Neuronal stem cell (in vitro differentiated cells): Measurements from ENCODE around the gene CCL19. TPM values are rescaled to one million over a fixed set of nuclear protein-coding genes. Genes with fewer than 3 reads are reported as not detected.

Experiments used
- DNase-seq: peaks from one replicate; pipeline ENCODE4 v3.0.0-alpha.2; 2013; ENCODE audit warnings: low spot score
- H2AFZ ChIP-seq: one replicate; pipeline ENCODE4 v1.6.1; 2013; ENCODE audit warnings: mild to moderate bottlenecking, low read length, inconsistent platforms
- H2AK5ac ChIP-seq: 2 replicates; pipeline ENCODE4 v1.6.1; 2013; ENCODE audit warnings: low read depth, mild to moderate bottlenecking, inconsistent platforms, low read length, moderate library complexity, mixed read lengths
- H2BK120ac ChIP-seq: 2 replicates; pipeline ENCODE4 v1.6.1; 2013; ENCODE audit warnings: low read depth, mild to moderate bottlenecking, inconsistent platforms, low read length, moderate library complexity, mixed read lengths
- H2BK12ac ChIP-seq: one replicate; pipeline ENCODE4 v1.6.1; 2013; ENCODE audit warnings: low read length, inconsistent platforms
- H2BK15ac ChIP-seq: 2 replicates; pipeline ENCODE4 v1.6.1; 2013; ENCODE audit warnings: mild to moderate bottlenecking, low read length, inconsistent platforms, mixed read lengths
- H2BK5ac ChIP-seq: one replicate; pipeline ENCODE4 v1.6.1; 2013; ENCODE audit warnings: inconsistent platforms, mild to moderate bottlenecking, low read length, moderate library complexity
- H3K14ac ChIP-seq: one replicate; pipeline ENCODE4 v1.6.1; 2013; ENCODE audit warnings: low read length, inconsistent platforms
- H3K18ac ChIP-seq: 2 replicates; pipeline ENCODE4 v1.6.1; 2013; ENCODE audit warnings: low read length, inconsistent platforms
- H3K23ac ChIP-seq: 2 replicates; pipeline ENCODE4 v1.6.1; 2013; ENCODE audit warnings: low read depth, mild to moderate bottlenecking, mixed read lengths, low read length, inconsistent platforms; ENCODE audit not compliant: poor library complexity
- H3K27ac ChIP-seq: replicated peaks from 3 replicates; pipeline ENCODE4 v1.5.1; 2013; ENCODE audit warnings: low read length, inconsistent platforms
- H3K27me3 ChIP-seq, 3 experiments: 2 replicates each; pipeline ENCODE4 v1.6.1; 2013; ENCODE audit warnings: low read length in 3 of 3, mild to moderate bottlenecking in 2 of 3, inconsistent platforms in 1 of 3, low read depth in 1 of 3, mixed read lengths in 1 of 3, moderate library complexity in 1 of 3; ENCODE audit not compliant: control insufficient read depth in 3 of 3, insufficient read depth in 3 of 3
- H3K36me3 ChIP-seq, 2 donors: replicated peaks in 1 of 2; 2 replicates each; pipeline ENCODE4 v1.6.1; 2013; ENCODE audit warnings: low read length in 2 of 2; ENCODE audit not compliant: control insufficient read depth in 2 of 2, insufficient read depth in 2 of 2
- H3K4ac ChIP-seq: 2 replicates; pipeline ENCODE4 v1.6.1; 2013; ENCODE audit warnings: inconsistent platforms, mild to moderate bottlenecking, low read length, moderate library complexity
- H3K4me1 ChIP-seq, 2 donors: 1 replicate in 1 of 2; 2 replicates in 1 of 2; pipeline ENCODE4 v1.6.1; 2013; ENCODE audit warnings: low read length in 2 of 2, low read depth in 1 of 2; ENCODE audit not compliant: control insufficient read depth in 2 of 2, insufficient read depth in 1 of 2
- H3K4me2 ChIP-seq: one replicate; pipeline ENCODE4 v1.6.1; 2013; ENCODE audit warnings: mild to moderate bottlenecking, low read length, inconsistent platforms; ENCODE audit not compliant: insufficient read depth, poor library complexity, severe bottlenecking
- H3K4me3 ChIP-seq, 2 donors: 2 replicates each; pipeline ENCODE4 v1.5.1; 2013; ENCODE audit warnings: low read length in 2 of 2, mild to moderate bottlenecking in 2 of 2, inconsistent platforms in 1 of 2, moderate library complexity in 1 of 2
- H3K79me1 ChIP-seq: one replicate; pipeline ENCODE4 v1.6.1; 2013; ENCODE audit warnings: low read depth, mild to moderate bottlenecking, inconsistent platforms, low read length, moderate library complexity
- H3K9ac ChIP-seq: one replicate; pipeline ENCODE4 v1.6.1; 2013; ENCODE audit warnings: mild to moderate bottlenecking, low read depth, low read length, inconsistent platforms; ENCODE audit not compliant: poor library complexity
- H3K9me3 ChIP-seq, 2 donors: replicated peaks in 1 of 2; 2 replicates each; pipeline versions ENCODE3 to v1.6.1; 2013; ENCODE audit warnings: low read length in 2 of 2, mild to moderate bottlenecking in 2 of 2, inconsistent platforms in 1 of 2, low read depth in 1 of 2, mixed read lengths in 1 of 2, moderate library complexity in 1 of 2; ENCODE audit not compliant: control insufficient read depth in 2 of 2, insufficient read depth in 1 of 2
- H4K8ac ChIP-seq: one replicate; pipeline ENCODE4 v1.6.1; 2013; ENCODE audit warnings: low read depth, mild to moderate bottlenecking, inconsistent platforms, low read length, moderate library complexity
- H4K91ac ChIP-seq: one replicate; pipeline ENCODE4 v1.6.1; 2013; ENCODE audit warnings: low read length, low read depth, mild to moderate bottlenecking, inconsistent platforms; ENCODE audit not compliant: poor library complexity
- WGBS, 2 donors: extraction: QIAGEN DNeasy Blood & Tissue Kit; methylation state at CpG; one replicate each; pipeline ENCODE4 v1.1.7; 2013; ENCODE audit warnings: missing lambda C conversion rate in 2 of 2, mixed read lengths in 1 of 2; ENCODE audit not compliant: insufficient read length in 2 of 2, insufficient replicate concordance in 1 of 2; ENCODE audit errors: extremely low coverage in 2 of 2; 5-methylcytosine and 5-hydroxymethylcytosine counted together
- small RNA-seq: library from polyadenylated mRNA; stranded (forward); fragments of <200 nt; extraction: miRNeasy Mini kit (QIAGEN cat#:217004); gene quantifications from one replicate; pipeline ENCODE3, GENCODE V24; 2013; ENCODE audit not compliant: insufficient read depth

CCL19 gene

DNA sequence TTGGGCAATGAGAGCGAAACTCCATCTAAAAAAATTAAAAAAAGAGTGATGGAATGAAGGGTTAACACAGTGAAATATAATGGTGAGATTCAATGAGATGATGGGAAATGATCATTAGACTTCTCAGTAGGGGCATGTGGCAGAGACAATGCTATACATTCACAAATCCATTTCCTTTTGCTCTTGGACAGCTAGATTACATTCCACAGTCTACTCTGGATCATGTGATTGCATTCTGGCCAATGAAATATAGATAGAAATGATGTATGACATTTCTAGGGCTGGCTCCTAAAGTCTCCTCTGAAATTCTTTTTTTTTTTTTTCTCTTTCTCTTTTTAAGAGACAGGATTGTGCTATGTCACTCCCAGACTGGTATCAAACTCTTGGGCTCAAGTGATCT, 48.4 kb downstream of the CCL19 start:
- Histone ChIP-seq H2BK15ac (no peak overlapping the region), H3K14ac (no peak overlapping the region), H2BK12ac (no peak overlapping the region), H3K9me3 (peaks cover 0 to 2% of the 10 kb centered on the region in 2 donors), H2BK120ac (no peak overlapping the region), H2AFZ (no peak overlapping the region), H3K4me3 (no peak overlapping the region), H4K8ac (no peak overlapping the region), H2BK5ac (no peak overlapping the region), H3K4me1 (peaks cover 12 to 17% of the 10 kb centered on the region in 2 donors), H3K27ac (no peak overlapping the region), H3K27me3 (no peaks in the 10 kb centered on the region), H3K79me1 (no peaks in the 10 kb centered on the region), H4K91ac (no peak overlapping the region), H3K36me3 (no peaks in the 10 kb centered on the region), H3K18ac (no peak overlapping the region), H3K9ac (no peak overlapping the region), H3K4ac (no peak overlapping the region), H2AK5ac (no peak overlapping the region), H3K23ac (no peak overlapping the region), H3K4me2 (no peak overlapping the region)
- no CpG with 5 or more reads among the region's 1 CpG for WGBS, 2 donors
- no peak for DNase-seq

Small RNA genes within 50 kb of the gene (small RNA-seq; reads per million reads assigned to genes)
- not detected for gene CCL27
